Hepatocyte (in vitro differentiated cells): ENCODE measurements around the gene MT1M.

Experiments
- EZH2 ChIP-seq: fragments of 200-600 bp; sonication (generic); IDR thresholded peaks from 2 replicates; pipeline ENCODE4 v1.6.1; 2016; ENCODE audit warnings: antibody characterized with exemption, mild to moderate bottlenecking, borderline replicate concordance
- TF ChIP-seq, protein P1 (sequence below): fragments of 200-600 bp; sonication (generic); IDR thresholded peaks from 2 replicates; pipeline ENCODE4 v1.5.1; 2016; ENCODE audit warnings: antibody characterized with exemption, mild to moderate bottlenecking; ENCODE audit not compliant: poor library complexity

DNA sequence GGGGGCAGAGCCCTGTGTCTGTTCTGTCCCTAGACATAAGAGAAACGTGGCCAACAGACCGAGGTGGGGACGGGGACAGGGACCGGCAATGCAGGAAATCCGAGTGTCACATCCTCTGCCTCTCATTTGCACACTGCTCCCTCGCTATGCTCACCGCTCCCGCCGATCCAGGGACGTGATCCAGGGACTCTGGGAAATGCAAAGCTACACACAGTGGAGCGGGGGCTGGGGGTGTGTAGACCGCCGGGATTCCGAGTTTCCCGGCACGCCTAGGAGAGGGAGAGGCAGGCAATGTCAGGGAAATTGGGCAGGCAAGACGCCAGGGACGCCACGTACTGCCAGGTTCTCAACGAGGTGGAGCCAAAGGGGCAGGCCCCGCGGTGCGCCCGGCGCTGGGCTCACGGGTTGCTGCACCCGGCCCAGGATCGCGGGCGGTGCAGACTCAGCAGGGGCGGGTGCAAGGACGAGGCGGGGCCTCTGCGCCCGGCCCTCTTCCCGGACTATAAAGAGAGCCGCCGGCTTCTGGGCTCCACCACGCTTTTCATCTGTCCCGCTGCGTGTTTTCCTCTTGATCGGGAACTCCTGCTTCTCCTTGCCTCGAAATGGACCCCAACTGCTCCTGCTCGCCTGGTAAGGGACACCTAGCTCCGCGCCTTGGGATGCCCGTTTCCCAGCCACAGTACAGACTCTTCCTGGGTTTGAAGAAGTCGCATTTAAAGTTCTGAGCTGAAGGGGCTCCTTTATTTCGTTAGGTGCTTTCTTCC lies 49.7 kb downstream of the MT1M start, which contains the start of gene MT1X:
- TF ChIP-seq, protein P1, sequence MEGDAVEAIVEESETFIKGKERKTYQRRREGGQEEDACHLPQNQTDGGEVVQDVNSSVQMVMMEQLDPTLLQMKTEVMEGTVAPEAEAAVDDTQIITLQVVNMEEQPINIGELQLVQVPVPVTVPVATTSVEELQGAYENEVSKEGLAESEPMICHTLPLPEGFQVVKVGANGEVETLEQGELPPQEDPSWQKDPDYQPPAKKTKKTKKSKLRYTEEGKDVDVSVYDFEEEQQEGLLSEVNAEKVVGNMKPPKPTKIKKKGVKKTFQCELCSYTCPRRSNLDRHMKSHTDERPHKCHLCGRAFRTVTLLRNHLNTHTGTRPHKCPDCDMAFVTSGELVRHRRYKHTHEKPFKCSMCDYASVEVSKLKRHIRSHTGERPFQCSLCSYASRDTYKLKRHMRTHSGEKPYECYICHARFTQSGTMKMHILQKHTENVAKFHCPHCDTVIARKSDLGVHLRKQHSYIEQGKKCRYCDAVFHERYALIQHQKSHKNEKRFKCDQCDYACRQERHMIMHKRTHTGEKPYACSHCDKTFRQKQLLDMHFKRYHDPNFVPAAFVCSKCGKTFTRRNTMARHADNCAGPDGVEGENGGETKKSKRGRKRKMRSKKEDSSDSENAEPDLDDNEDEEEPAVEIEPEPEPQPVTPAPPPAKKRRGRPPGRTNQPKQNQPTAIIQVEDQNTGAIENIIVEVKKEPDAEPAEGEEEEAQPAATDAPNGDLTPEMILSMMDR: no peak
- no peak for TF ChIP-seq EZH2
